Measurements from ENCODE around the gene PTPRO. TPM values are rescaled to one million over a fixed set of nuclear protein-coding genes. Genes with fewer than 3 reads are reported as not detected.

PTPRO gene
- total and polyA plus RNA-seq, 3 donors from 2014 or later = 1.1 to 1.9 (median 1.6) TPM

GRCh38 chr12:15387772-15388171, 65.5 kb downstream of the PTPRO start:
- Histone ChIP-seq H3K27me3 (no peaks in the 10 kb centered on the region), H3K27ac (no peak overlapping the region), H3K4me1 (no peaks in the 10 kb centered on the region), H3K36me3 (ENCODE audit: low read depth, missing control alignments) (no peaks in the 10 kb centered on the region), H3K9me3 (no peaks in the 10 kb centered on the region), H3K4me3 (no peak overlapping the region)
- TF ChIP-seq POLR2A (IDR thresholded peaks at IDR 0.05) (no peak), CTCF (IDR thresholded peaks at IDR 0.05) (no peak)
- 37 to 56% methylated on average over 1 of the region's 1 CpG for WGBS, 2 donors
- intact Hi-C loops (cut with DNase I; ENCODE audit: low total_unique reads) = no loop called here
- no peak for DNase-seq

GRCh38 chr12:15389561-15389960, 67.3 kb downstream of the PTPRO start:
- Histone ChIP-seq H3K36me3 (ENCODE audit: low read depth, missing control alignments) (no peaks in the 10 kb centered on the region), H3K27ac (no peak overlapping the region), H3K4me3 (no peak overlapping the region), H3K4me1 (no peaks in the 10 kb centered on the region), H3K9me3 (no peaks in the 10 kb centered on the region), H3K27me3 (no peaks in the 10 kb centered on the region)
- no peak for DNase-seq
- intact Hi-C loops (cut with DNase I; ENCODE audit: low total_unique reads) = no loop called here
- 70 to 73% methylated on average over 1 of the region's 1 CpG for WGBS, 2 donors
- TF ChIP-seq CTCF (IDR thresholded peaks at IDR 0.05) = no peak
- TF ChIP-seq POLR2A (IDR thresholded peaks at IDR 0.05) = no peak

GRCh38 chr12:15393037-15393436, 70.7 kb downstream of the PTPRO start:
- no peaks in the 10 kb centered on the region for H3K27me3 ChIP-seq
- no peak overlapping the region for H3K4me3 ChIP-seq
- intact Hi-C loops (cut with DNase I; ENCODE audit: low total_unique reads) = no loop called here
- no peak overlapping the region for H3K27ac ChIP-seq
- no peaks in the 10 kb centered on the region for H3K36me3 ChIP-seq (ENCODE audit: low read depth, missing control alignments)
- H3K9me3 ChIP-seq = no peaks in the 10 kb centered on the region
- TF ChIP-seq POLR2A (IDR thresholded peaks at IDR 0.05) = no peak
- TF ChIP-seq CTCF (IDR thresholded peaks at IDR 0.05) = no peak
- no peaks in the 10 kb centered on the region for H3K4me1 ChIP-seq
- WGBS, 2 donors = 93 to 98% methylated on average over 1 of the region's 1 CpG
- DNase-seq = no peak

GRCh38 chr12:15393995-15394394, 71.7 kb downstream of the PTPRO start:
- H3K4me3 ChIP-seq = no peak overlapping the region
- H3K36me3 ChIP-seq (ENCODE audit: low read depth, missing control alignments) = no peaks in the 10 kb centered on the region
- no peaks in the 10 kb centered on the region for H3K27me3 ChIP-seq
- no peaks in the 10 kb centered on the region for H3K4me1 ChIP-seq
- H3K27ac ChIP-seq = no peak overlapping the region
- TF ChIP-seq CTCF (IDR thresholded peaks at IDR 0.05) (no peak), POLR2A (IDR thresholded peaks at IDR 0.05) (no peak)
- H3K9me3 ChIP-seq = no peaks in the 10 kb centered on the region
- intact Hi-C loops (cut with DNase I; ENCODE audit: low total_unique reads) = no loop called here
- no peak for DNase-seq

GRCh38 chr12:15404485-15404884, 82.2 kb downstream of the PTPRO start:
- Histone ChIP-seq H3K27ac (no peak overlapping the region), H3K36me3 (ENCODE audit: low read depth, missing control alignments) (no peaks in the 10 kb centered on the region), H3K4me1 (no peaks in the 10 kb centered on the region), H3K9me3 (no peaks in the 10 kb centered on the region), H3K4me3 (no peak overlapping the region), H3K27me3 (no peaks in the 10 kb centered on the region)
- intact Hi-C loops (cut with DNase I; ENCODE audit: low total_unique reads) = no loop called here
- WGBS, 2 donors = 0% methylated on average over 1 of the region's 1 CpG
- TF ChIP-seq CTCF (IDR thresholded peaks at IDR 0.05) (no peak), POLR2A (IDR thresholded peaks at IDR 0.05) (no peak)
- no peak for DNase-seq
